ENCODE data around the gene KCNMA1. TPM values are rescaled to one million over a fixed set of nuclear protein-coding genes. Genes with fewer than 3 reads are reported as not detected.

KCNMA1 gene
- total RNA-seq, 1 experiment from 2014 or later: 143 TPM

DNA sequence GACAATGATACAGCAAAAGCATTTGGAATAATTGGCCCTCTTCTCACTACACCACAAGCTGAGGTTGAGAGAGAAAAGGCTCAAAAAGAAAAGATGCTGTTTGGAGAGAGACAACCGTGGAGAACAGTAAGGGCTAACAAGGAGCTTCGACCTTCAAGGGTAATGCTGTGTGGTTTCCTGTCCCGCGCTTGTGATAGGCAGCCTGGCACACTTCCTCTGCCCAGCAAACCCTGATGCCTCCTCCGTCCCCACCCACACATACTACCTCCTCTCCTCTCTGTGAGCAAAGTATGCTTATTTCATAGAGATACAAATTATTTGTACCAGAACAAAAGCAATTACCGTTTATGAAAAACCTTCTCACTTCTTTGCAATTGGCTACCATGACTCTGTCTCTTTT lies 755.4 kb downstream of the KCNMA1 start:
- CTCF ChIA-PET: no interaction called here

DNA sequence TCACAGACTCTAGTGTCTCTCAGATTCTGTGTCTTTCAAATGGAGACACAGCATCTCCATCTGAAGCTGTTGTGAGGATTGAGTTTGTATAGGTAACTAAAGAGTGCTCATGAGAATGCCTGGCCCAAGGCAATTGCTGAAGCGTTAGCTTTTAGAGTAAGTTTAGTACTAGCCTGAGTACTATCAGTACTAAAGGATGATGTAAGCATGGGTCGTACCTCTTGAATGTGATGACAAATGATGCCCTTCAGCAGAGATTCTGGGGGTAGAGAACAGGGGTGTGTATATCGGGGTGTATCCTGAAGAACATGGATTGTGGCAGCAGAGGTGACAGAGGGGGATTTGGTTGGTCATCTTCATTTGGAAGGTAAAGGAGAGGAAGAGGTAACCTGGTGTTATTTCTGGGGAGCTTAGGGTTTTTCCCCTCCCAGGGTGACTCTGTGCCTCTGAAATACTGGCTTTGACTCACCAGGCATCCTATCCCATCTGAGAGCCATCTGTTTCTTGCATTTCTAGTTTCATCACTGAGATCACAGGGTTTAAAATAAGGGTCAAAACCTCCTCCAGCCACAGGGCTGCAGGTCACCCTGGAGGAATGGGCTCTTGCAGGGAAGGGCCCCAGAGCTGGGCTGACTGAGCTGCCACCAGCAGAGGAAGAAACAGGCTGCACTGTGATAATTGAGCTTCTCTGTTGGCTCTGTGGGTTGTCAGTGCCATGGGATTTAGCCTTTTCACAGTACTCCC lies 756.0 kb downstream of the KCNMA1 start:
- no TSS peak for BruUV-seq (replicated peaks)
- POLR2A ChIA-PET (ENCODE audit: unreplicated experiment): interaction anchor here (0.6 kb wide), 1 partner anchor 78 kb away, joined by 3 read pairs; no protein-coding TSS in a partner anchor
- CTCF ChIA-PET: no interaction called here
- Histone ChIP-seq H2AFZ (ENCODE audit: low read length) (no peak overlapping the region), H3F3A (ENCODE audit: low read length, unreplicated experiment) (no peaks in the 10 kb centered on the region), H3K4me1 (ENCODE audit: insufficient read depth, low read length) (no peaks in the 10 kb centered on the region), H3K4me2 (ENCODE audit: low read length) (no peak overlapping the region), H3K27me3 (ENCODE audit: low read length) (peaks cover 15% of the 10 kb centered on the region; the same call in 1 of the 2 replicates), H3K9ac (ENCODE audit: low read length) (no peak overlapping the region), H3K9me2 (replicated peaks; ENCODE audit: low read length) (no peaks in the 10 kb centered on the region), H3K36me3 (ENCODE audit: low read depth, low read length) (no peaks in the 10 kb centered on the region), H4K20me1 (ENCODE audit: low read length) (no peaks in the 10 kb centered on the region), H3K79me2 (ENCODE audit: low read length) (no peaks in the 10 kb centered on the region), H3K9me3 (ENCODE audit: low read length) (no peaks in the 10 kb centered on the region), H3K4me3 (ENCODE audit: low read length) (no peak overlapping the region), H3K27ac (ENCODE audit: low read length) (no peak overlapping the region)
- DNase-seq (no peak), ATAC-seq (no peak)
- TF ChIP-seq EZH2phosphoT487 (IDR thresholded peaks at IDR 0.05; ENCODE audit: borderline replicate concordance, low read length) (no peak), EZH2 (IDR thresholded peaks at IDR 0.05; ENCODE audit: low read length, unreplicated experiment) (no peak)
- TF ChIP-seq, protein P1, sequence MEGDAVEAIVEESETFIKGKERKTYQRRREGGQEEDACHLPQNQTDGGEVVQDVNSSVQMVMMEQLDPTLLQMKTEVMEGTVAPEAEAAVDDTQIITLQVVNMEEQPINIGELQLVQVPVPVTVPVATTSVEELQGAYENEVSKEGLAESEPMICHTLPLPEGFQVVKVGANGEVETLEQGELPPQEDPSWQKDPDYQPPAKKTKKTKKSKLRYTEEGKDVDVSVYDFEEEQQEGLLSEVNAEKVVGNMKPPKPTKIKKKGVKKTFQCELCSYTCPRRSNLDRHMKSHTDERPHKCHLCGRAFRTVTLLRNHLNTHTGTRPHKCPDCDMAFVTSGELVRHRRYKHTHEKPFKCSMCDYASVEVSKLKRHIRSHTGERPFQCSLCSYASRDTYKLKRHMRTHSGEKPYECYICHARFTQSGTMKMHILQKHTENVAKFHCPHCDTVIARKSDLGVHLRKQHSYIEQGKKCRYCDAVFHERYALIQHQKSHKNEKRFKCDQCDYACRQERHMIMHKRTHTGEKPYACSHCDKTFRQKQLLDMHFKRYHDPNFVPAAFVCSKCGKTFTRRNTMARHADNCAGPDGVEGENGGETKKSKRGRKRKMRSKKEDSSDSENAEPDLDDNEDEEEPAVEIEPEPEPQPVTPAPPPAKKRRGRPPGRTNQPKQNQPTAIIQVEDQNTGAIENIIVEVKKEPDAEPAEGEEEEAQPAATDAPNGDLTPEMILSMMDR (conservative IDR thresholded peaks at IDR 0.05; ENCODE audit: low read depth, low read length): no peak
- intact Hi-C loops (cut with micrococcal nuclease): loop anchor here (5.0 kb wide), 1 partner anchor 56 kb away; no protein-coding TSS in a partner anchor

More for the DNA sequence above, 755.4 kb downstream of the KCNMA1 start:
- POLR2A ChIA-PET (ENCODE audit: unreplicated experiment): no interaction called here
- no peak overlapping the region for H3K4me3 ChIP-seq (ENCODE audit: low read length)
- no peak overlapping the region for H3K4me2 ChIP-seq (ENCODE audit: low read length)
- no TSS peak for BruUV-seq (replicated peaks)
- ATAC-seq (no peak), DNase-seq (no peak)
- H3K9ac ChIP-seq (ENCODE audit: low read length): no peak overlapping the region
- H2AFZ ChIP-seq (ENCODE audit: low read length): no peak overlapping the region
- no peaks in the 10 kb centered on the region for H3K9me2 ChIP-seq (replicated peaks; ENCODE audit: low read length)
- no peaks in the 10 kb centered on the region for H3K79me2 ChIP-seq (ENCODE audit: low read length)
- no peaks in the 10 kb centered on the region for H3K4me1 ChIP-seq (ENCODE audit: insufficient read depth, low read length)
- H3K27me3 ChIP-seq (ENCODE audit: low read length): peaks cover 15% of the 10 kb centered on the region; the same call in 1 of the 2 replicates
- H4K20me1 ChIP-seq (ENCODE audit: low read length): no peaks in the 10 kb centered on the region
- H3K9me3 ChIP-seq (ENCODE audit: low read length): no peaks in the 10 kb centered on the region
- no peak for TF ChIP-seq EZH2phosphoT487 (IDR thresholded peaks at IDR 0.05; ENCODE audit: borderline replicate concordance, low read length)
- TF ChIP-seq, protein P1 (conservative IDR thresholded peaks at IDR 0.05; ENCODE audit: low read depth, low read length): no peak
- no peak for TF ChIP-seq EZH2 (IDR thresholded peaks at IDR 0.05; ENCODE audit: low read length, unreplicated experiment)
- H3K27ac ChIP-seq (ENCODE audit: low read length): no peak overlapping the region
- intact Hi-C loops (cut with micrococcal nuclease): loop anchor here (5.0 kb wide), 1 partner anchor 55 kb away; no protein-coding TSS in a partner anchor
- H3F3A ChIP-seq (ENCODE audit: low read length, unreplicated experiment): no peaks in the 10 kb centered on the region
- H3K36me3 ChIP-seq (ENCODE audit: low read depth, low read length): no peaks in the 10 kb centered on the region

DNA sequence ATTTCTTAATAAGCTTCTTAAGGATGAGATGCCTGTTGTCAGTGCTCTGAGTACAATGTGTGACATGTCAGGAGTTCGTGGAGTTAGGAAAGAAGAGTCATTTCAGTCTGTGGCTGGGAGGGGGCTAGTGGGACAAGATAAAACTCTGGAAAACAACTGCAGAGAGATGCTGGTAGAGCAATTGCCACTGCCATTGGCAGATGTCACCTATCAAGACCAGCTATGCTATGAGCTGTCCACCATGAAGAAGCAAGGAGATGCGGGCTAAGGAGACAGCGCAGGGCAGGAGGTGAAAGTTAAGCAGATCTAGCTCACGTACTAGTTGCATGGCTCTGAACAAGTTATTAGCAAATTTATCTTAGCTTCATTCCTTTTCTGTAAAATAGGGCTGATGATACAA lies 756.7 kb downstream of the KCNMA1 start:
- Histone ChIP-seq H3K9ac (ENCODE audit: low read length) (no peak overlapping the region), H3K9me2 (replicated peaks; ENCODE audit: low read length) (no peaks in the 10 kb centered on the region), H3K9me3 (ENCODE audit: low read length) (no peaks in the 10 kb centered on the region), H3K4me2 (ENCODE audit: low read length) (no peak overlapping the region), H3K27me3 (ENCODE audit: low read length) (peaks cover 15% of the 10 kb centered on the region; the same call in 1 of the 2 replicates), H3K4me1 (ENCODE audit: insufficient read depth, low read length) (no peaks in the 10 kb centered on the region), H3F3A (ENCODE audit: low read length, unreplicated experiment) (no peaks in the 10 kb centered on the region), H3K36me3 (ENCODE audit: low read depth, low read length) (no peaks in the 10 kb centered on the region), H3K27ac (ENCODE audit: low read length) (no peak overlapping the region), H2AFZ (ENCODE audit: low read length) (no peak overlapping the region), H4K20me1 (ENCODE audit: low read length) (no peaks in the 10 kb centered on the region), H3K79me2 (ENCODE audit: low read length) (no peaks in the 10 kb centered on the region), H3K4me3 (ENCODE audit: low read length) (no peak overlapping the region)
- ChIA-PET CTCF (no interaction called here), POLR2A (ENCODE audit: unreplicated experiment) (no interaction called here)
- DNase-seq (no peak), ATAC-seq (no peak)
- intact Hi-C loops (cut with micrococcal nuclease): loop anchor here (5.0 kb wide), 1 partner anchor 56 kb away; no protein-coding TSS in a partner anchor
- BruUV-seq (replicated peaks): no TSS peak
- no peak for TF ChIP-seq EZH2 (IDR thresholded peaks at IDR 0.05; ENCODE audit: low read length, unreplicated experiment)

Data from PC-3 (cell line).